Parathyroid adenoma (tissue), 2 donors: Measurements from ENCODE around the gene LGR4.

Source experiments
- H2AFZ ChIP-seq: fragments of 300-600 bp; sonication (generic); one replicate; pipeline ENCODE4 v1.7.0; 2017; ENCODE audit warnings: antibody characterized with exemption, mild to moderate bottlenecking
- H3K27ac ChIP-seq: fragments of 300-600 bp; sonication (generic); one replicate; pipeline ENCODE4 v1.7.0; 2017
- H3K27me3 ChIP-seq: fragments of 300-600 bp; sonication (generic); one replicate; pipeline ENCODE4 v1.7.0; 2017; ENCODE audit warnings: low read length; ENCODE audit not compliant: control insufficient read depth, insufficient read depth
- H3K36me3 ChIP-seq: fragments of 300-600 bp; sonication (generic); one replicate; pipeline ENCODE4 v1.7.0; 2017; ENCODE audit warnings: low read length; ENCODE audit not compliant: control insufficient read depth, insufficient read depth
- H3K4me1 ChIP-seq: fragments of 300-600 bp; sonication (generic); one replicate; pipeline ENCODE4 v1.7.0; 2017; ENCODE audit warnings: control low read depth
- H3K4me2 ChIP-seq: fragments of 300-600 bp; sonication (generic); one replicate; pipeline ENCODE4 v1.7.0; 2017; ENCODE audit warnings: low read length
- H3K4me3 ChIP-seq: fragments of 300-600 bp; sonication (generic); one replicate; pipeline ENCODE4 v1.7.0; 2017; ENCODE audit warnings: low read depth, low read length
- H3K79me2 ChIP-seq: fragments of 300-600 bp; sonication (generic); one replicate; pipeline ENCODE4 v1.7.0; 2017; ENCODE audit warnings: control low read depth
- H3K9ac ChIP-seq: fragments of 300-600 bp; sonication (generic); one replicate; pipeline ENCODE4 v1.7.0; 2017; ENCODE audit warnings: mild to moderate bottlenecking
- H3K9me3 ChIP-seq: fragments of 300-600 bp; sonication (generic); one replicate; pipeline ENCODE4 v1.7.0; 2017; ENCODE audit warnings: low read length; ENCODE audit not compliant: control insufficient read depth
- CTCF ChIP-seq: fragments of 300-600 bp; sonication (generic); IDR thresholded peaks from one replicate; pipeline ENCODE4 v1.7.0; 2017; ENCODE audit warnings: antibody characterized with exemption, mild to moderate bottlenecking
- donor health status: primary hyperparathyroidism.

Gene LGR4

DNA sequence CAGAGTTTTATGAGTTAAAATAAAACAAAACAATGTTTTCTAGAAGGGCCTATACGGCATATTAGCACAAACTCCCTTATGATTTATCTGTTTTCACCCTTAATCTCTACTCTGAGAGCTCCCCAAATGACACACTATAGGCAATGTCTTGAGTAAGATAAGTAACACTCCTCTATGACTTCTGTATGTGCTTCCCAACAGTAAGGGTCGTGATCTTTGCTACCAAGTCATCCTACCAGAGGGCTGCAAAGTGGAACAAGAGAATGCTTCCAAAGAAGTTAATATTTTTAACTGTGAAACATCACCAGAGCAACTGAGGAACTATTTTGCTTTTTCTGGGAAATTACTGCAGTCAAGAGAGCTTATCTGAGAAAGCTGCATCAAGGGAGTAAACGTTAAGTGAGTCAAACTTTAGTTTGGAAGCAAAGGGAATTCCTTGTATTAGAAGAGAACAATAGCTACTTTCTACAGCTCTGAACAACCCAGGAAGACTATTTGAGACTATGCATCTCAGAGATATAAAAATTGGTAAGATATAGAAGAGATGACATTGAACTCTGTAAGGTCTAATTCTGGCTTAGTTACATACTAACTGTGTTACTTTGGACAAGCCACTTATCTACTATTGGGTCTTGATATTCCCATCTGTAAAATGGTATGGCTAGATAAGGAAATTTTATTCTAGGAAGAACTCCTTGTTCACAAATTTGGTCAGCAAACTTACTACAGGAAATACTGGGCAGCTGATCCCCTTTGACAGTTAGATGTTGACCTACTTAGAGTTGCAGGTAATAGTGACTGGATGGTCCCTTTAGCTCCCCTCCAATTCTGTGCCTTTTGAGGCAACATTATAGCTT, 65.9 kb downstream of the LGR4 start:
- H3K27me3 ChIP-seq: no peaks in the 10 kb centered on the region
- TF ChIP-seq CTCF: no peak
- no peaks in the 10 kb centered on the region for H3K9me3 ChIP-seq
- no peaks in the 10 kb centered on the region for H3K36me3 ChIP-seq
- no peak overlapping the region for H3K4me2 ChIP-seq
- no peaks in the 10 kb centered on the region for H3K4me1 ChIP-seq
- H2AFZ ChIP-seq: no peak overlapping the region
- no peaks in the 10 kb centered on the region for H3K79me2 ChIP-seq
- no peak overlapping the region for H3K27ac ChIP-seq
- H3K9ac ChIP-seq: no peak overlapping the region
- H3K4me3 ChIP-seq: no peak overlapping the region

GRCh38 chr11:27405134-27405533, 67.5 kb downstream of the LGR4 start:
- no peak overlapping the region for H3K27ac ChIP-seq
- H3K79me2 ChIP-seq: no peaks in the 10 kb centered on the region
- no peak overlapping the region for H3K4me3 ChIP-seq
- no peak for TF ChIP-seq CTCF
- no peaks in the 10 kb centered on the region for H3K9me3 ChIP-seq
- no peaks in the 10 kb centered on the region for H3K4me1 ChIP-seq
- no peaks in the 10 kb centered on the region for H3K36me3 ChIP-seq
- no peak overlapping the region for H3K9ac ChIP-seq
- no peaks in the 10 kb centered on the region for H3K27me3 ChIP-seq
- H3K4me2 ChIP-seq: no peak overlapping the region
- H2AFZ ChIP-seq: no peak overlapping the region

DNA sequence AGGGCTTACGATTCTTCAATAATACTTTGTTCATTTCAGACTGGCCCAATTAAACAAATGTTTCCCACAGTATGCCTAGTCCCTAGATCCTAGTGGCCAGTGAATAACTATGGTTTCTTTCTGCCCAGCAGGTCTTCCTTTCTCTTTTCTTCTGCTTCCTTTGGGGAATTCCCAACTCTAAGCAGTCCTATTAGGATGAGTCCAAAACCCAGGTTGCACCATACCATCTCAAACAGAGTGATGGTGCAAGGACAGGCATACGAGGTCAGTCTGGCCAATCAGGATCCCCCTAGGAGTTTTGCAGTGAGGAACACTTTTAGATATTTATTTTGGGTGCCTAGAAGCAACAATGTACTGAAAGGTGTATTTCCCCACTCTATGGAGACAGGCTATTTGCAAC, 68.2 kb downstream of the LGR4 start:
- Histone ChIP-seq H3K36me3 (no peaks in the 10 kb centered on the region), H3K4me1 (no peaks in the 10 kb centered on the region), H3K4me2 (no peak overlapping the region), H3K9me3 (no peaks in the 10 kb centered on the region), H2AFZ (no peak overlapping the region), H3K9ac (no peak overlapping the region), H3K4me3 (no peak overlapping the region), H3K27me3 (no peaks in the 10 kb centered on the region), H3K79me2 (no peaks in the 10 kb centered on the region), H3K27ac (no peak overlapping the region)
- TF ChIP-seq CTCF: no peak

DNA sequence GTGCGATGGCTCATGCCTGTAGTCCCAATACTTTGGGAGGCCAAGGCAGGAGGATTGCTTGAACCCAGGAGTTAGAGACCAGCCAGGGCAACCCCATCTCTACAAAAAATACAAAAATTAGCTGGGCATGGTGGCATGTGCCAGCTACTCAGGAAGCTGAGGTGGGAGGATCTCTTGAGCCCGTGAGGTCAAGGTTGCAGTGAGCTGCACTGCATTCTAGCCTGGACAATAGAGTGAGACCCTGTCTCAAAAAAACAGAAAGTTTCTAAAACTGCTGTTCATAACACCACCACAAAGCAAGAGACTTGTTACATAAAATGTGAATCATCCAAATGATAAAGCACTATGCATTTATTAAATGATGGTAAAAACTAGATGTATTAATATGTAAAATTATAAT, 69.4 kb downstream of the LGR4 start:
- no peak overlapping the region for H3K27ac ChIP-seq
- H3K27me3 ChIP-seq: no peaks in the 10 kb centered on the region
- no peaks in the 10 kb centered on the region for H3K9me3 ChIP-seq
- H3K9ac ChIP-seq: no peak overlapping the region
- no peaks in the 10 kb centered on the region for H3K4me1 ChIP-seq
- no peak overlapping the region for H3K4me3 ChIP-seq
- no peak overlapping the region for H3K4me2 ChIP-seq
- no peaks in the 10 kb centered on the region for H3K79me2 ChIP-seq
- no peak overlapping the region for H2AFZ ChIP-seq
- TF ChIP-seq CTCF: no peak
- H3K36me3 ChIP-seq: no peaks in the 10 kb centered on the region

- H3K9me3 ChIP-seq: no peaks in the 10 kb centered on the region
- H3K9ac ChIP-seq: no peak overlapping the region
- no peaks in the 10 kb centered on the region for H3K27me3 ChIP-seq
- H3K36me3 ChIP-seq: no peaks in the 10 kb centered on the region
- H3K79me2 ChIP-seq: no peaks in the 10 kb centered on the region
- H3K4me3 ChIP-seq: no peak overlapping the region
- no peaks in the 10 kb centered on the region for H3K4me1 ChIP-seq
- no peak overlapping the region for H3K27ac ChIP-seq
- H3K4me2 ChIP-seq: no peak overlapping the region
- TF ChIP-seq CTCF: no peak
- H2AFZ ChIP-seq: no peak overlapping the region
Observed at GRCh38 chr11:27402450-27402849, 70.1 kb downstream of the LGR4 start.
